PC-3 (cell line): Measurements from ENCODE around the gene TUBA4A.

Experiments
- CTCF ChIP-seq: fragments of 300-600 bp; sonication (generic); conservative IDR thresholded peaks from 2 replicates; pipeline ENCODE4 v1.5.1; 2017; ENCODE audit warnings: antibody characterized with exemption, low read depth, mild to moderate bottlenecking, low read length
- EZH2phosphoT487 ChIP-seq: fragments of 300-600 bp; sonication (generic); IDR thresholded peaks from 2 replicates; pipeline ENCODE4 v1.6.1; 2018; ENCODE audit warnings: mild to moderate bottlenecking, antibody characterized with exemption, low read length, borderline replicate concordance

GRCh38 chr2:219289537-219290361, 36.0 kb upstream of the TUBA4A start:
- TF ChIP-seq EZH2phosphoT487, result no peak
- TF ChIP-seq CTCF, result no peak
